ENCODE data around the gene UBXN1.
"Not testable (repeated sequence)": the region's sequence is repeated elsewhere in the genome, so short reads cannot be mapped to it uniquely, and the experiment has no call there.

UBXN1 gene

GRCh38 chr11:62671608-62672389 lies 7.1 kb downstream of the UBXN1 start, which contains the start of the genes LBHD1 and UQCC3:
Gene LBHD1 (minus strand): TSS chr11:62672267. CDS start chr11:62670031, 2,236 bp downstream.
Gene UQCC3 (plus strand): TSS chr11:62671673. CDS start chr11:62671746, 73 bp downstream.
- DNase-seq (peak; percentile 88), ATAC-seq (peak; percentile 94)

DNA sequence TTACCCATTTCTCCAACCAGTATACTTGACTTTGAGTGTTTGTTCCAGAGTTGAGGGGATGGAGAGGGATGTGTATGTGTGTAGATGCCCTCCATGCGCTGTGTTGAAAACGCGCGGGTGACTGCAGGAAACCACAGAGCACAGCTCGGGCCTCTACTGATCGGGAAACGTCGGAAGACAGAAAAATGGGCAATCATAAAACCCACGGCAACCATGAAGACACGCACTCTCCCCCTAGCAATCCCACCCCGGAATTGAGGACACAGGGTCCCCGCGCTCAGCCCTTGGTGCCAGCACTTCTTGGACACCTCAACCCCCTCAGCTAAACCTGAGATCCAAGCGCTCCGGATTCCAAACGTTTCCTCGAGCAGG lies 7.7 kb downstream of the UBXN1 start:
- ATAC-seq (no peak), DNase-seq (no peak)

DNA sequence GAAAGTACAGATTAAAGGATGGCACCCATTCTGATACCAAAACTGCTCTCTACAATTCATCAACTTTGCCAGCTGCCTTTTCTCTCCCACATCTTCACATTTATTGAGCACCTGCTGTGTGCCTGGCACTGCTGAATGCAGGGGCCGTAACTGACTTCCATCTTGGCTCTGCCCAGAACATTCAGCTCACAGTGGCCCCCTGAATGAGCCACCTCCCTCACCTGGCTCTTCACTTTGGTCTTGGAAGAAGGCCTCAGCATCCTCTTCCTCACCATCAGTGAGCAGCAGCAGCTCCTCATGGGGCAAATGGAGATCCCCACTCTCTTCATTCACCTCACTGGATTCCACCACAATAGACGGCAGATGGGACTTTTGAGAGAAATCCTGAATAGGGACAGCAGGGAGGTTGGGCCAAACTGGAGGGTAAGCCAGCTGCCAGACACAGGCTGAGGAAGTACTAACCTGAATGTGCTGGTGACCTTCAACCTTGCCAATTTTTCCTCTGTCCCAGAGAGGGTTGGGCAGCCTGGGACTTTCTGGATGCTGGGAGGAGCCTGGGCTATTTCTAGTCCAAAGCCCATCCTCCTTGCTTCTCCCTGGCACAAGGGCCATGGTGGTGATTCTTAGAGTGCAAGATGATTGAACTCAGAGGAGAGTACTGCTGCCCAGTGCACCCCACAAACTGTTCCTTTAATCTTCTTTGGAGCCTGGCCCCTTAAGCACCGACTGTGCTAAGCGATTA lies 9.3 kb downstream of the UBXN1 start:
- DNase-seq (no peak), ATAC-seq (no peak)

GRCh38 chr11:62667460-62667859 lies 11.4 kb downstream of the UBXN1 start:
- DNase-seq, result no peak
- no peak for ATAC-seq

- DNase-seq, result no peak
- no peak for ATAC-seq
Measured at GRCh38 chr11:62666259-62666926, 12.5 kb downstream of the UBXN1 start.

- DNase-seq, result peak; percentile 74
Measured at GRCh38 chr11:62665599-62666258, 13.1 kb downstream of the UBXN1 start.

GRCh38 chr11:62665075-62665598 lies 13.7 kb downstream of the UBXN1 start, which contains the start of the genes C11orf98 and CSKMT:
Gene C11orf98 (minus strand): TSS chr11:62665210. CDS start chr11:62665169, 41 bp downstream.
Gene CSKMT (plus strand): TSS chr11:62665312. CDS start chr11:62665880, 568 bp downstream.
- peak; percentile 97 for DNase-seq

More at GRCh38 chr11:62665599-62666258, 13.1 kb downstream of the UBXN1 start:
- peak; percentile 21 for ATAC-seq

GRCh38 chr11:62664405-62665074 lies 14.3 kb downstream of the UBXN1 start:
- DNase-seq, result peak; percentile 62
- ATAC-seq, result peak; percentile 36

More at GRCh38 chr11:62665075-62665598, 13.7 kb downstream of the UBXN1 start, which contains the start of the genes C11orf98 and CSKMT:
- ATAC-seq, result peak; percentile 89

GRCh38 chr11:62656796-62657429 lies 22.0 kb downstream of the UBXN1 start:
- ATAC-seq, result no peak

DNA sequence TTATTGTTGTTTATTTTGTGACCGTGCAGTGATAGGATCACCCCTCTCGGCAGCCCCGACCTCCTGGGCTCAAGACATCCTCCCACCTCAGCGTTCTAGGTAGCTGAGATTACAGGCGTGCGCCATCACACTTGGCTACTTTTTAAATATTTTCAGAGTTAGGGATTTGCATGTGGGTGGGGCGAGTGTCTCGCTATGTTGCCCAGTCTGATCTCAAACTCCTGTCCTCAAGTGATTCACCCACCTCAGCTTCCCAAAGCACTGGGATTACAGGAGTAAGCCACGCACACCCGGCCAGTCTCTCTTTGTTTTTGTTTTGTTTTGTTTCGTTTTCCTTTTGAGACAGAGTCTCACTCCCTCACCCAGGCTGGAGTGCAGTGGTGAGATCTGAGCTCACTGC lies 24.6 kb downstream of the UBXN1 start:
- ATAC-seq (no peak), DNase-seq (no peak)

More at GRCh38 chr11:62656796-62657429, 22.0 kb downstream of the UBXN1 start:
- DNase-seq, result no peak

- ATAC-seq (no peak), DNase-seq (no peak)
Measured at GRCh38 chr11:62652161-62653006, 26.5 kb downstream of the UBXN1 start.

GRCh38 chr11:62650283-62650682 lies 28.6 kb downstream of the UBXN1 start:
- not testable (repeated sequence) for DNase-seq, ATAC-seq

GRCh38 chr11:62649486-62649885 lies 29.4 kb downstream of the UBXN1 start:
- DNase-seq (no peak), ATAC-seq (no peak)

DNA sequence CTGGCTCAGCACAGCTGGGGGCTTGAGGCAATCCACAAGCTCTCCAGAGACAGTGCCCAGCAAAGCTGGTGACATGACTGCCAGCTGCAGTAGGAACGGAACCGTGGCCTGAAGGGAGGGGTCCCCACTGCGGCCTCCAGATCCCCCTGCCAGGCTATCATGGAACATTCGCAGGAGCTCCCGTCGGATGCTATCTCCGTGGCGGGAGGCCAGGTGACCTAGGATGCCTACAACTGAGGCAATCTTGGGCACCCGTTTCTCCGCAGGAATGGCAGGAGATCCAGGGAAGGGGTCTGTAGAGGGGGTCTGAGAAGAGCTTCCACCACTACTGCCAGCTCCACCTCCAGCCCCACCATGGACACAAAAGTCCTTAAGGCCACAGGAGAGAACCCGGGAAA lies 29.9 kb downstream of the UBXN1 start:
- DNase-seq, result no peak
- ATAC-seq, result no peak

DNA sequence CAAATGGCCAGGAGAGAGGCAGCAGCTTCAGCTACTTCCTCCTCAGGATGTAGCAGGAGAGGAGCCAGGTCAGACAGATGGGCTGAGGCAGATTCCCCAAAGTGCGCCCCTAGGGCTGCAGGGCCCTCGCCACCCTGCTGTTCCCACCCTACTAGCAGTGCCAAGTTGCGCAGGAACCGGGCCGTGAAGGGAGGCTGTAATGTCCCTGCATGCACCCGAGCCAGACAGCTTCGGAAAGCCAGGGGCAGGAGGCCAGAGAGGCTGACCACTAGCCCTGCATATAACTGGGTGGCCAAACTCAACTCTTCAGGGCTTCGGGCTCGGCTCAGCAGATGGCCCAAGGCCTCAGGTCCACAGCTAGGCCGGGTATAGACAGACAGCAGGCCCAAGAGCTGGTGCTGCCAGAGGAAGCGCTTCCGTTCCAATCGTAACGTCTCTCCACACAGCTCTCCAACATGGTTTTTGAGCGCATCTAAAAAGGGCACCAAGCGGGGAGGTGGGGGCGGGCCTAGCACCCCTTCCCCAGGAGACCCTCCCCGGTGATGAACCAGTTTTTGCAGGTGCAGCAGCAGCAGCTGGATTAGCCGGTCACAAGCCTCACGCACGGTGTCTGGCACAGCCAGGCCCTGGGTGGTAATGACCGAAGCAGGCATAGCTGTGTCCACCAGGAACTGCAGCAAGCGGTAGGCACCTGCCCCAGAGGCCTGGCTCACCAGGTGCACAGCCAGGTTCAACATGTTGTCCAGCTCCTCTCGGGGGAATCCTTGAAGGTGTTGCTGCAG lies 30.5 kb downstream of the UBXN1 start:
- DNase-seq (no peak), ATAC-seq (no peak)

DNA sequence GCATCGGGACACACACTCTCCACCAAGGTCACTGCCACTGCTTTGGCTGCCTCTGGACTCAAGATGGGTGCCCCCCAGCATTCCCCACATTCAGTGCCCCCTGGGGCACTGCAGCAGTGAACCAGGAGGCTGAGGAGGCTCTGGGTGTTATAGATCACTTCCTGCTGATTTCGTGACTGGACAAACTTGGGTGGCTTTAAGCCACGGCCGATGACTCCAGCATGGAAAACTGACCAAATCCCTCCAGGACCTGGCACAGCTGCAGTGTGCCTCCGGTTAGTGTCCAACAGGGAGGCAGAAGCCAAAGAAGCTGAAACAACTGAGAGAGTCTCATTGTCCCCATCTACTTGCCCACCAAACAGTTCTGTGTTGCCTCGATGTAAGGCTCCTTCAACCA lies 31.3 kb downstream of the UBXN1 start:
- ATAC-seq (no peak), DNase-seq (no peak)

- ATAC-seq (no peak), DNase-seq (no peak)
Measured at GRCh38 chr11:62646825-62647608, 31.9 kb downstream of the UBXN1 start.

Measured in stimulated activated naive CD8-positive, alpha-beta T cell treated with anti-CD3 and anti-CD28 coated beads, Interleukin-15, Interleukin-2, amounts not matched to agents 100 U/mL and 50 U/mL, for 24 hours (primary cell).